ENCODE data around the gene SYPL2. TPM values are rescaled to one million over a fixed set of nuclear protein-coding genes. Genes with fewer than 3 reads are reported as not detected.

Gene SYPL2
- total and polyA plus RNA-seq, 2 of the 8 experiments (the other 6 are each of a cell fraction or from before 2014, with no cell fraction given): 1.5 TPM

- no peak overlapping the region for H3K56ac ChIP-seq (replicated peaks; ENCODE audit: insufficient read length, low read depth, low read length)
- H4K8ac ChIP-seq (ENCODE audit: extremely low read depth, insufficient read depth, low read length): no peak overlapping the region
- H3K79me1 ChIP-seq (ENCODE audit: low read depth, low read length): no peaks in the 10 kb centered on the region
- no peak overlapping the region for H2AFZ ChIP-seq (ENCODE audit: low read length)
- POLR2A ChIA-PET (ENCODE audit: partially characterized antibody): no interaction called here
- H3K18ac ChIP-seq (ENCODE audit: extremely low read depth, low read length): no peak overlapping the region
- no peak overlapping the region for H3K4me3 ChIP-seq (ENCODE audit: extremely low read depth in 1 of 4, insufficient read depth in 2 of 4, low read depth in 3 of 4, low read length in 4 of 4)
- no peaks in the 10 kb centered on the region for H3K79me2 ChIP-seq (ENCODE audit: control insufficient read depth in 1 of 2, insufficient read depth in 2 of 2, low read length in 2 of 2)
- DNase-seq (ENCODE audit: low read depth in 1 of 2, low spot score in 2 of 2) (no peak), FAIRE-seq (no peak)
- H3K4me2 ChIP-seq (ENCODE audit: insufficient read depth in 1 of 2, low read depth in 2 of 2, low read length in 2 of 2): no peak overlapping the region
- no peak overlapping the region for H4K91ac ChIP-seq (replicated peaks; ENCODE audit: insufficient read length, low read length)
- H3K23ac ChIP-seq (ENCODE audit: insufficient read length): no peak overlapping the region
- H2AK5ac ChIP-seq (ENCODE audit: low read depth, low read length): no peak overlapping the region
- H3K14ac ChIP-seq (ENCODE audit: insufficient read length): no peak overlapping the region
- no peak overlapping the region for H2BK12ac ChIP-seq (ENCODE audit: low read depth, low read length)
- H3K36me3 ChIP-seq (ENCODE audit: control insufficient read depth in 2 of 4, insufficient read depth in 4 of 4, low read length in 3 of 4): no peaks in the 10 kb centered on the region; a peak in 1 of 8 replicates
- H3K4ac ChIP-seq (replicated peaks; ENCODE audit: insufficient read length, low read depth, low read length): no peak overlapping the region
- no peak overlapping the region for H2BK120ac ChIP-seq (replicated peaks; ENCODE audit: low read depth, low read length)
- H3K27ac ChIP-seq (ENCODE audit: low read depth, low read length): no peak overlapping the region
- 71% methylated on average over 1 of the region's 1 CpG; no CpG with 5 or more reads in 1 of the 2 experiments for WGBS, 2 experiments (ENCODE audit: extremely low coverage in 1 of 2, insufficient coverage in 1 of 2, insufficient read length in 1 of 2, insufficient replicate concordance in 2 of 2, low coverage in 1 of 2, low lambda C conversion rate in 2 of 2, missing lambda C conversion rate in 1 of 2)
- CTCF ChIA-PET (ENCODE audit: partially characterized antibody): interaction anchor here (1.0 kb wide), 1 partner anchor 88 kb away, joined by 3 read pairs; no protein-coding TSS in a partner anchor
- H2BK5ac ChIP-seq (ENCODE audit: low read depth, low read length): no peak overlapping the region
- H3K4me1 ChIP-seq (replicated peaks in 1 of 4; ENCODE audit: control insufficient read depth in 3 of 4, insufficient read depth in 4 of 4, low read length in 3 of 4): no peaks in the 10 kb centered on the region
- no peaks in the 10 kb centered on the region for H4K20me1 ChIP-seq (replicated peaks in 1 of 2; ENCODE audit: control insufficient read depth in 1 of 2, insufficient read depth in 2 of 2, low read length in 2 of 2)
- no peak overlapping the region for H2BK20ac ChIP-seq (ENCODE audit: low read length)
- no peak overlapping the region for H4K5ac ChIP-seq (ENCODE audit: insufficient read length, low read depth, low read length)
- no peak overlapping the region for H3K9ac ChIP-seq (replicated peaks in 1 of 4; ENCODE audit: extremely low read depth in 1 of 4, low read depth in 3 of 4, low read length in 3 of 4)
- no peaks in the 10 kb centered on the region for H3K27me3 ChIP-seq (replicated peaks in 1 of 4; ENCODE audit: control insufficient read depth in 3 of 4, extremely low read depth in 1 of 4, insufficient read depth in 3 of 4, low read length in 3 of 4)
- H3K23me2 ChIP-seq (ENCODE audit: low read depth, low read length): peaks cover 2% of the 10 kb centered on the region; the same call in 1 of the 2 replicates
- H3K9me3 ChIP-seq (ENCODE audit: insufficient read depth in 2 of 2, low read depth in 1 of 2, low read length in 1 of 2): no peaks in the 10 kb centered on the region; a peak in 1 of 4 replicates
- H2BK15ac ChIP-seq (ENCODE audit: low read length): no peak overlapping the region
- TF ChIP-seq TBP (IDR thresholded peaks at IDR 0.05; ENCODE audit: low read depth, low read length): no peak
- no peak for TF ChIP-seq SP2 (IDR thresholded peaks at IDR 0.05; ENCODE audit: low read length)
- TF ChIP-seq KDM5A (IDR thresholded peaks at IDR 0.05; ENCODE audit: low read length): no peak
- no peak for TF ChIP-seq JUND (IDR thresholded peaks at IDR 0.05; ENCODE audit: low read length)
- TF ChIP-seq ATF2 (IDR thresholded peaks at IDR 0.05; ENCODE audit: low read length): no peak
- no peak for TF ChIP-seq BRCA1 (IDR thresholded peaks at IDR 0.05; ENCODE audit: low read depth, low read length)
Measured at GRCh38 chr1:109444346-109444745, 22.0 kb upstream of the SYPL2 start.
